Fibroblast of skin of left biceps (primary cell): ENCODE results near the gene STK17B.
"Not testable (repeated sequence)": the region's sequence is repeated elsewhere in the genome, so short reads cannot be mapped to it uniquely, and the experiment has no call there.

ENCODE experiments used
- DNase-seq, 2 experiments: peaks; one replicate each; pipeline ENCODE4 v3.0.0-alpha.2; 2013; ENCODE audit warnings: low read depth in 2 of 2

Gene STK17B

GRCh38 chr2:196113061-196113974, 58.1 kb downstream of the STK17B start:
- DNase-seq: peak; percentile 53 to 68

GRCh38 chr2:196112418-196113034, 58.9 kb downstream of the STK17B start:
- peak; percentile 96 to 97 for DNase-seq

GRCh38 chr2:196108604-196109003, 62.8 kb downstream of the STK17B start:
- no peak for DNase-seq

GRCh38 chr2:196105951-196106350, 65.4 kb downstream of the STK17B start:
- DNase-seq: no peak

GRCh38 chr2:196104066-196104465, 67.3 kb downstream of the STK17B start:
- DNase-seq: no peak

GRCh38 chr2:196103626-196104025, 67.8 kb downstream of the STK17B start:
- no peak for DNase-seq

- peak in 1 of 2 experiments; percentile 53 for DNase-seq
Measured at GRCh38 chr2:196101325-196101991, 69.9 kb downstream of the STK17B start.

- no peak for DNase-seq
Measured at GRCh38 chr2:196099916-196100315, 71.5 kb downstream of the STK17B start.

GRCh38 chr2:196097864-196098660, 73.3 kb downstream of the STK17B start:
- no peak for DNase-seq

GRCh38 chr2:196096982-196097745, 74.2 kb downstream of the STK17B start:
- no peak for DNase-seq

- no peak for DNase-seq
Measured at GRCh38 chr2:196096264-196096663, 75.1 kb downstream of the STK17B start.

GRCh38 chr2:196089448-196089847, 81.9 kb downstream of the STK17B start:
- not testable (repeated sequence) for DNase-seq

GRCh38 chr2:196088203-196088602, 83.2 kb downstream of the STK17B start:
- no peak for DNase-seq

- DNase-seq: no peak
Measured at GRCh38 chr2:196086517-196087368, 84.6 kb downstream of the STK17B start.

- no peak for DNase-seq
Measured at GRCh38 chr2:196083601-196084000, 87.8 kb downstream of the STK17B start.
